IMR-90 (cell line): ENCODE results near the gene ATG12.

Source experiments
- BHLHE40 ChIP-seq: fragments of 150-350 bp; IDR thresholded peaks from 2 replicates; pipeline ENCODE4 v1.6.1; 2016; ENCODE audit warnings: mild to moderate bottlenecking, low read depth, low read length
- CEBPB ChIP-seq: IDR thresholded peaks from 2 replicates; pipeline ENCODE4 v1.6.1; 2012; ENCODE audit warnings: low read depth, low read length, improper control_type of control experiment
- CTCF ChIP-seq: conservative IDR thresholded peaks from 2 replicates; pipeline ENCODE4 v1.5.1; 2012; ENCODE audit warnings: mild to moderate bottlenecking, low read depth, low read length, improper control_type of control experiment
- ELK1 ChIP-seq: fragments of 150-350 bp; IDR thresholded peaks from 2 replicates; pipeline ENCODE4 v1.6.1; 2016; ENCODE audit warnings: low read depth, mild to moderate bottlenecking, low read length, moderate library complexity, borderline replicate concordance
- FOS ChIP-seq: fragments of 150-350 bp; IDR thresholded peaks from 2 replicates; pipeline ENCODE4 v1.6.1; 2016; ENCODE audit warnings: low read depth, low read length
- MAFK ChIP-seq: IDR thresholded peaks from 2 replicates; pipeline ENCODE4 v1.6.1; 2012; ENCODE audit warnings: low read depth, low read length, improper control_type of control experiment
- MAZ ChIP-seq: IDR thresholded peaks from 2 replicates; pipeline ENCODE4 v1.6.1; 2012; ENCODE audit warnings: low read depth, mild to moderate bottlenecking, low read length, improper control_type of control experiment, moderate library complexity, borderline replicate concordance
- MXI1 ChIP-seq: IDR thresholded peaks from 2 replicates; pipeline ENCODE4 v1.6.1; 2012; ENCODE audit warnings: low read depth, mild to moderate bottlenecking, low read length, moderate library complexity, borderline replicate concordance
- NFE2L2 ChIP-seq: fragments of 150-350 bp; IDR thresholded peaks from 2 replicates; pipeline ENCODE4 v1.6.1; 2016; ENCODE audit warnings: low read depth, mild to moderate bottlenecking, low read length
- POLR2A ChIP-seq: IDR thresholded peaks from 2 replicates; pipeline ENCODE4 v1.6.1; 2012; ENCODE audit warnings: mild to moderate bottlenecking, low read depth, low read length
- RAD21 ChIP-seq: IDR thresholded peaks from 2 replicates; pipeline ENCODE4 v1.6.1; 2012; ENCODE audit warnings: low read length, improper control_type of control experiment
- RCOR1 ChIP-seq: IDR thresholded peaks from 2 replicates; pipeline ENCODE4 v1.6.1; 2012; ENCODE audit warnings: mild to moderate bottlenecking, low read length, improper control_type of control experiment; ENCODE audit not compliant: insufficient replicate concordance
- RFX5 ChIP-seq: IDR thresholded peaks from 2 replicates; pipeline ENCODE4 v1.8.0; 2012; ENCODE audit warnings: low read depth, mild to moderate bottlenecking, low read length, moderate library complexity
- SMC3 ChIP-seq: fragments of 150-350 bp; IDR thresholded peaks from 2 replicates; pipeline ENCODE4 v1.6.1; 2016; ENCODE audit warnings: low read depth, mild to moderate bottlenecking, antibody characterized with exemption, low read length, moderate library complexity

GRCh38 chr5:115869256-115869795 lies 28.0 kb upstream of the ATG12 start:
- TF ChIP-seq CTCF = no peak
- no peak for TF ChIP-seq MAFK
- no peak for TF ChIP-seq POLR2A
- TF ChIP-seq RCOR1 = no peak
- no peak for TF ChIP-seq ELK1
- no peak for TF ChIP-seq BHLHE40
- TF ChIP-seq MXI1 = no peak
- no peak for TF ChIP-seq FOS
- no peak for TF ChIP-seq SMC3
- no peak for TF ChIP-seq CEBPB
- TF ChIP-seq RAD21 = no peak
- no peak for TF ChIP-seq RFX5
- TF ChIP-seq MAZ = no peak
- no peak for TF ChIP-seq NFE2L2
